ENCODE results near the gene THSD7A.

DNA sequence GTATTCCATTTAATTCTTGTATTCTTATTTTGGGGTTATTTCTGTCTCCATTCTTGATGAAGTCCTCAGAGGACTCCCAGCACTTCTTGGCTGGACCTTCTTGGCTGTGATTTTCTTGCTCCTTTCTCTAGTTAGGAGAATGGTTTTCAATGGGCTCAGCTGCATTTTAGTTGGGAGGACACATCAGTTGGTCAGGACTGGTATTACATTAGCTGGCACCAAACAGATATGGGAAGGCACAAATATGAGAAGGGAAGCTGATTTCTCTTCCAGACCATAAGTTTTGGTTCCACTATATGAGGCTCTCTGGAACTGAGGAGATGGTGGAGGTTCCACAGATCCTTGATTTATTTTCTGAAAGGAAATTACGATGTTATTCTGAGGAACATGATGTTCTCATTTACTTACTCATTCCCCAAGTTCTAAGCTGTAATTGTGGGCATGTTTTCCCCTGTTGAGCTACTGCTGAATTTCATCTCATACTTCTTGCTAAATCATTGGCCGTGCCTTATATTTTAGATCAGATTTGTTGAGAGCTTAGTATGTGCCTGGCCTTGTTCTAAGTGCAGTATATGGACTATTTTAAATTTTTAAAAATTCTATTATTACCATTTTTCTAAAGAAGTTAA is 261.0 kb downstream of the THSD7A start:
- TF ChIP-seq POLR2AphosphoS5 (IDR thresholded peaks at IDR 0.05) (no peak), RAD21 (conservative IDR thresholded peaks at IDR 0.05) (no peak), CTCF (IDR thresholded peaks at IDR 0.05; ENCODE audit: poor library complexity, severe bottlenecking) (no peak), EZH2 (IDR thresholded peaks at IDR 0.05; ENCODE audit: borderline replicate concordance, insufficient read depth, low read length, poor library complexity, severe bottlenecking) (no peak), TAF1 (IDR thresholded peaks at IDR 0.05; ENCODE audit: low read depth) (no peak), EP300 (conservative IDR thresholded peaks at IDR 0.05; ENCODE audit: poor library complexity, severe bottlenecking) (no peak), REST (IDR thresholded peaks at IDR 0.05; ENCODE audit: borderline replicate concordance) (no peak), MXI1 (conservative IDR thresholded peaks at IDR 0.05; ENCODE audit: poor library complexity, severe bottlenecking) (no peak), SMC3 (conservative IDR thresholded peaks at IDR 0.05; ENCODE audit: poor library complexity) (no peak)
